Measurements from ENCODE around the gene STX8.
"Not testable (repeated sequence)": the region's sequence is repeated elsewhere in the genome, so short reads cannot be mapped to it uniquely, and the experiment has no call there.

Gene STX8

GRCh38 chr17:9575381-9576101 lies at the start of gene STX8:
Gene STX8, minus strand, starts transcription at chr17:9575820. Its CDS starts 12 bp downstream, at chr17:9575808.
- DNase-seq = peak; percentile 75

GRCh38 chr17:9622961-9623360 lies 47.3 kb upstream of the STX8 start:
- DNase-seq = no peak

GRCh38 chr17:9615486-9615885 lies 39.9 kb upstream of the STX8 start:
- no peak for DNase-seq

GRCh38 chr17:9612006-9612405 lies 36.4 kb upstream of the STX8 start:
- DNase-seq = no peak

- no peak for DNase-seq
Observed at GRCh38 chr17:9611557-9611956, 35.9 kb upstream of the STX8 start.

GRCh38 chr17:9607058-9607457 lies 31.4 kb upstream of the STX8 start:
- DNase-seq = not testable (repeated sequence)

- no peak for DNase-seq
Observed at GRCh38 chr17:9606453-9606852, 30.8 kb upstream of the STX8 start.

GRCh38 chr17:9604583-9604982 lies 29.0 kb upstream of the STX8 start:
- DNase-seq = not testable (repeated sequence)

- no peak for DNase-seq
Observed at GRCh38 chr17:9598661-9599060, 23.0 kb upstream of the STX8 start.

GRCh38 chr17:9597638-9598037 lies 22.0 kb upstream of the STX8 start:
- DNase-seq = not testable (repeated sequence)

GRCh38 chr17:9594065-9594464 lies 18.4 kb upstream of the STX8 start:
- no peak for DNase-seq

- no peak for DNase-seq
Observed at GRCh38 chr17:9587969-9588656, 12.5 kb upstream of the STX8 start.

- DNase-seq = no peak
Observed at GRCh38 chr17:9577373-9577709, 1.7 kb upstream of the STX8 start.

- peak; percentile 38 for DNase-seq
Observed at GRCh38 chr17:9576521-9577372, 1.1 kb upstream of the STX8 start, which contains the start of gene CFAP52. Gene CFAP52, plus strand, starts transcription at chr17:9576642. Its CDS starts 54 bp downstream, at chr17:9576696.

- no peak for DNase-seq
Observed at GRCh38 chr17:9571201-9571600, 4.4 kb downstream of the STX8 start.

- no peak for DNase-seq
Observed at GRCh38 chr17:9568957-9569588, 6.5 kb downstream of the STX8 start.

- no peak for DNase-seq
Observed at GRCh38 chr17:9568004-9568403, 7.6 kb downstream of the STX8 start.

GRCh38 chr17:9566739-9567138 lies 8.9 kb downstream of the STX8 start:
- not testable (repeated sequence) for DNase-seq

GRCh38 chr17:9566067-9566466 lies 9.6 kb downstream of the STX8 start:
- no peak for DNase-seq

- DNase-seq = no peak
Observed at GRCh38 chr17:9564104-9564503, 11.5 kb downstream of the STX8 start.

- DNase-seq = no peak
Observed at GRCh38 chr17:9557857-9558256, 17.8 kb downstream of the STX8 start.

GRCh38 chr17:9557161-9557755 lies 18.4 kb downstream of the STX8 start:
- no peak for DNase-seq

GRCh38 chr17:9554715-9555114 lies 20.9 kb downstream of the STX8 start:
- DNase-seq = peak; percentile 29
